GM21515 (cell line): ENCODE measurements around the gene KCNIP4.

Source experiments
- ATAC-seq: cut with Tn5 transposase; IDR thresholded peaks from one replicate; pipeline ENCODE4 v1.9.1; 2021; ENCODE audit not compliant: unreplicated experiment

Gene KCNIP4

GRCh38 chr4:20995610-20996009, 953.0 kb downstream of the KCNIP4 start:
- ATAC-seq = no peak

- no peak for ATAC-seq
Observed at GRCh38 chr4:20995015-20995414, 953.6 kb downstream of the KCNIP4 start.

GRCh38 chr4:20992002-20992401, 956.6 kb downstream of the KCNIP4 start:
- no peak for ATAC-seq

- no peak for ATAC-seq
Observed at GRCh38 chr4:20987191-20987590, 961.4 kb downstream of the KCNIP4 start.

GRCh38 chr4:20984576-20984836, 964.1 kb downstream of the KCNIP4 start:
- no peak for ATAC-seq

- no peak for ATAC-seq
Observed at GRCh38 chr4:20983763-20984575, 964.6 kb downstream of the KCNIP4 start.

- ATAC-seq = no peak
Observed at GRCh38 chr4:20982544-20982943, 966.0 kb downstream of the KCNIP4 start.

GRCh38 chr4:20960291-20960690, 988.3 kb downstream of the KCNIP4 start:
- ATAC-seq = no peak

- ATAC-seq = no peak
Observed at GRCh38 chr4:20954541-20954940, 994.0 kb downstream of the KCNIP4 start.

- ATAC-seq = no peak
Observed at GRCh38 chr4:20944961-20945360, 1003.6 kb downstream of the KCNIP4 start.

- no peak for ATAC-seq
Observed at GRCh38 chr4:20944451-20944850, 1004.1 kb downstream of the KCNIP4 start.

- ATAC-seq = no peak
Observed at GRCh38 chr4:20938204-20938603, 1010.4 kb downstream of the KCNIP4 start.

- no peak for ATAC-seq
Observed at GRCh38 chr4:20926529-20926928, 1022.0 kb downstream of the KCNIP4 start.

GRCh38 chr4:20925176-20925575, 1023.4 kb downstream of the KCNIP4 start:
- ATAC-seq = no peak

GRCh38 chr4:20922962-20923361, 1025.6 kb downstream of the KCNIP4 start:
- ATAC-seq = no peak

GRCh38 chr4:20916106-20916505, 1032.5 kb downstream of the KCNIP4 start:
- no peak for ATAC-seq

- no peak for ATAC-seq
Observed at GRCh38 chr4:20904966-20905365, 1043.6 kb downstream of the KCNIP4 start.

GRCh38 chr4:20901851-20902250, 1046.7 kb downstream of the KCNIP4 start:
- ATAC-seq = no peak

- no peak for ATAC-seq
Observed at GRCh38 chr4:20899591-20899990, 1049.0 kb downstream of the KCNIP4 start.

- ATAC-seq = no peak
Observed at GRCh38 chr4:20895988-20896387, 1052.6 kb downstream of the KCNIP4 start.

GRCh38 chr4:20895208-20895607, 1053.4 kb downstream of the KCNIP4 start:
- no peak for ATAC-seq

- no peak for ATAC-seq
Observed at GRCh38 chr4:20890761-20891160, 1057.8 kb downstream of the KCNIP4 start.

- no peak for ATAC-seq
Observed at GRCh38 chr4:20889901-20890300, 1058.7 kb downstream of the KCNIP4 start.
